H9 (cell line): ENCODE data around the gene STK31. TPM values are rescaled to one million over a fixed set of nuclear protein-coding genes. Genes with fewer than 3 reads are reported as not detected.

Experiments used
- DNase-seq: peaks from one replicate; pipeline ENCODE4 v3.0.0-alpha.2; 2017
- H2AFZ ChIP-seq: one replicate; pipeline ENCODE4 v1.6.1; 2013; ENCODE audit warnings: mild to moderate bottlenecking, low read length, control low read depth, moderate library complexity
- H2AK5ac ChIP-seq: 2 replicates; pipeline ENCODE4 v1.6.1; 2013; ENCODE audit warnings: low read length, control low read depth, mixed read lengths; ENCODE audit not compliant: insufficient read length
- H2BK120ac ChIP-seq: one replicate; pipeline ENCODE4 v1.6.1; 2013; ENCODE audit warnings: low read depth, mild to moderate bottlenecking, low read length, control low read depth, inconsistent platforms; ENCODE audit not compliant: poor library complexity, severe bottlenecking
- H2BK12ac ChIP-seq: 2 replicates; pipeline ENCODE4 v1.6.1; 2013; ENCODE audit warnings: low read length, control low read depth, mixed read lengths, low read depth; ENCODE audit not compliant: insufficient read length
- H2BK15ac ChIP-seq: 2 replicates; pipeline ENCODE4 v1.6.1; 2013; ENCODE audit warnings: low read depth, low read length, control low read depth
- H2BK20ac ChIP-seq: one replicate; pipeline ENCODE4 v1.6.1; 2013; ENCODE audit warnings: low read depth, mild to moderate bottlenecking, low read length, control low read depth, inconsistent platforms; ENCODE audit not compliant: poor library complexity, severe bottlenecking
- H2BK5ac ChIP-seq: 2 replicates; pipeline ENCODE4 v1.6.1; 2013; ENCODE audit warnings: low read length, control low read depth, mixed read lengths; ENCODE audit not compliant: insufficient read length
- H3K14ac ChIP-seq: 2 replicates; pipeline ENCODE4 v1.6.1; 2013; ENCODE audit warnings: low read length, control low read depth; ENCODE audit not compliant: insufficient read depth
- H3K18ac ChIP-seq: 2 replicates; pipeline ENCODE4 v1.6.1; 2013; ENCODE audit warnings: low read depth, mild to moderate bottlenecking, mixed read lengths, low read length, control low read depth; ENCODE audit not compliant: insufficient read length
- H3K23ac ChIP-seq: 2 replicates; pipeline ENCODE4 v1.6.1; 2013; ENCODE audit warnings: low read length, control low read depth, mixed read lengths, low read depth; ENCODE audit not compliant: insufficient read length
- H3K23me2 ChIP-seq: 2 replicates; pipeline ENCODE4 v1.6.1; 2013; ENCODE audit warnings: low read depth, mild to moderate bottlenecking, mixed read lengths, low read length, control low read depth; ENCODE audit not compliant: insufficient read length, poor library complexity, severe bottlenecking
- H3K27ac ChIP-seq: 2 replicates; pipeline ENCODE4 v1.5.1; 2013; ENCODE audit warnings: low read length, control low read depth, mixed read lengths, low read depth; ENCODE audit not compliant: insufficient read length
- H3K27me3 ChIP-seq: 2 replicates; pipeline ENCODE4 v1.6.1; 2013; ENCODE audit warnings: low read length, control low read depth, inconsistent platforms; ENCODE audit not compliant: insufficient read depth
- H3K4ac ChIP-seq: 2 replicates; pipeline ENCODE4 v1.6.1; 2013; ENCODE audit warnings: low read depth, mild to moderate bottlenecking, control low read depth, inconsistent platforms, low read length, moderate library complexity
- H3K4me1 ChIP-seq: 2 replicates; pipeline ENCODE4 v1.6.1; 2013; ENCODE audit warnings: low read length, control low read depth, inconsistent platforms; ENCODE audit not compliant: insufficient read depth
- H3K4me2 ChIP-seq: 2 replicates; pipeline ENCODE4 v1.6.1; 2013; ENCODE audit warnings: low read length, control low read depth, mixed read lengths; ENCODE audit not compliant: insufficient read length, insufficient read depth
- H3K56ac ChIP-seq: 2 replicates; pipeline ENCODE4 v1.6.1; 2013; ENCODE audit warnings: low read depth, mild to moderate bottlenecking, mixed read lengths, low read length, control low read depth; ENCODE audit not compliant: insufficient read length
- H3K79me1 ChIP-seq: 2 replicates; pipeline ENCODE4 v1.6.1; 2013; ENCODE audit warnings: low read depth, mild to moderate bottlenecking, moderate library complexity, low read length, control low read depth, inconsistent platforms; ENCODE audit not compliant: insufficient read depth, poor library complexity, severe bottlenecking
- H3K79me2 ChIP-seq: 2 replicates; pipeline ENCODE4 v1.6.1; 2013; ENCODE audit warnings: low read length, control low read depth, inconsistent platforms; ENCODE audit not compliant: insufficient read depth
- H3K9ac ChIP-seq: 2 replicates; pipeline ENCODE4 v1.6.1; 2013; ENCODE audit warnings: low read length, control low read depth, mixed read lengths; ENCODE audit not compliant: insufficient read length; ENCODE audit errors: extremely low read depth
- H3K9me3 ChIP-seq: one replicate; pipeline ENCODE4 v1.6.1; 2013; ENCODE audit warnings: low read depth, low read length, inconsistent platforms; ENCODE audit not compliant: control insufficient read depth
- H3T11ph ChIP-seq: one replicate; pipeline ENCODE4 v1.6.1; 2013; ENCODE audit warnings: mild to moderate bottlenecking, low read length, control low read depth, inconsistent platforms
- H4K20me1 ChIP-seq: one replicate; pipeline ENCODE4 v1.6.1; 2013; ENCODE audit not compliant: control insufficient read depth, insufficient read length, insufficient read depth
- H4K5ac ChIP-seq: 2 replicates; pipeline ENCODE4 v1.6.1; 2013; ENCODE audit warnings: low read depth, mild to moderate bottlenecking, mixed read lengths, low read length, control low read depth; ENCODE audit not compliant: insufficient read length
- H4K8ac ChIP-seq: replicated peaks from 2 replicates; pipeline ENCODE4 v1.6.1; 2013; ENCODE audit warnings: low read length, control low read depth, mixed read lengths, low read depth; ENCODE audit not compliant: insufficient read length
- H4K91ac ChIP-seq: 2 replicates; pipeline ENCODE4 v1.6.1; 2013; ENCODE audit warnings: low read depth, mild to moderate bottlenecking, moderate library complexity, mixed read lengths, low read length, control low read depth; ENCODE audit not compliant: insufficient read length
- H3K27ac Mint-ChIP-seq, 3 experiments: 2 replicates in 2 of 3; 3 replicates in 1 of 3; pipeline ENCODE4 v1.8.0; 2020 to 2021; ENCODE audit warnings: mixed read lengths in 3 of 3, mild to moderate bottlenecking in 1 of 3, moderate library complexity in 1 of 3
- H3K27me3 Mint-ChIP-seq: 2 replicates; pipeline ENCODE4 v1.8.0; 2021; ENCODE audit warnings: low read depth, mild to moderate bottlenecking, moderate library complexity, mixed read lengths
- H3K36me3 Mint-ChIP-seq, 3 experiments: 2 replicates in 2 of 3; 3 replicates in 1 of 3; pipeline ENCODE4 v1.8.0; 2020 to 2021; ENCODE audit warnings: low read depth in 3 of 3, mixed read lengths in 3 of 3; ENCODE audit not compliant: insufficient read depth in 1 of 3
- H3K4me1 Mint-ChIP-seq, 2 experiments: 2 replicates each; pipeline ENCODE4 v1.8.0; 2020; ENCODE audit warnings: mixed read lengths in 2 of 2
- H3K4me3 Mint-ChIP-seq, 2 experiments: 2 replicates in 1 of 2; 3 replicates in 1 of 2; pipeline ENCODE4 v1.8.0; 2020 to 2021; ENCODE audit warnings: mild to moderate bottlenecking in 2 of 2, mixed read lengths in 2 of 2, moderate library complexity in 1 of 2
- H3K9me3 Mint-ChIP-seq, 2 experiments: 2 replicates in 1 of 2; 3 replicates in 1 of 2; pipeline ENCODE4 v1.8.0; 2020; ENCODE audit warnings: mild to moderate bottlenecking in 2 of 2, mixed read lengths in 2 of 2, moderate library complexity in 1 of 2
- WGBS: extraction: QIAGEN DNeasy Blood & Tissue Kit; methylation state at CpG from one replicate; pipeline ENCODE4 v1.1.7; 2013; ENCODE audit warnings: missing lambda C conversion rate, low lambda C conversion rate, mixed read lengths; ENCODE audit not compliant: insufficient read length; ENCODE audit errors: extremely low coverage; 5-methylcytosine and 5-hydroxymethylcytosine counted together
- total RNA-seq: library from RNA; stranded (reverse); gene quantifications from 2 replicates; pipeline ENCODE4 v1.2.1, GENCODE V29; 2021
- TF ChIP-seq, protein P1 (sequence below): fragments of 200-600 bp; sonication (generic); conservative IDR thresholded peaks from 3 replicates; pipeline ENCODE4 v1.8.0; 2021; ENCODE audit warnings: antibody characterized with exemption, mild to moderate bottlenecking

The STK31 gene
- total RNA-seq, 1 experiment from 2014 or later = 0.24 TPM

DNA sequence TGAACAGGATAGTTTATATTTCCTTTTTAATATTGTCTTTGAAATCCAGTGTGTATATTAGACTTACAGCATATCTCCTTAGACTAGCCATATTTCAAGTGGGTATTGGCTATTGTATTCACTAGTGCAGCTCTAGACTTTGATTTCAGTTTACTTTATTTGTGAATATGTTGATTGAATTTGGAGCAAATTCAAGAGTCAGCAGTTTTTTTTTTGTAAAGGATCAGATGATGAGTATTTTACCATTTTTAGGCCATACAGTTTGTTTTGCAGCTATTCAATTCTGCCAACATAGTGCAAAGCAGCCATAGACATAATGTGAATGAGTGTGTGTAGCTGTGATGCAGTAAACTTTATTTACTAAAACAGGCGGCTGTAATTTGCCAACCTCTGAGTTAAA, 4.6 kb downstream of the STK31 start:
- Mint-ChIP-seq H3K9me3 (no peaks in the 10 kb centered on the region), H3K27me3 (peaks cover 15% of the 10 kb centered on the region), H3K4me3 (no peak overlapping the region), H3K36me3 (no peaks in the 10 kb centered on the region), H3K27ac (no peak overlapping the region), H3K4me1 (no peaks in the 10 kb centered on the region)
- Histone ChIP-seq H3K4ac (no peak overlapping the region), H4K20me1 (no peaks in the 10 kb centered on the region), H3K79me1 (no peaks in the 10 kb centered on the region), H2AK5ac (no peak overlapping the region), H3K18ac (no peak overlapping the region), H3K14ac (no peak overlapping the region), H2BK15ac (no peak overlapping the region), H4K91ac (no peak overlapping the region), H2BK12ac (no peak overlapping the region), H3K27ac (no peak overlapping the region), H3K4me2 (no peak overlapping the region), H3T11ph (no peak overlapping the region), H3K27me3 (no peaks in the 10 kb centered on the region), H3K9me3 (no peaks in the 10 kb centered on the region), H4K8ac (no peak overlapping the region), H4K5ac (no peak overlapping the region), H2AFZ (no peak overlapping the region), H2BK120ac (no peak overlapping the region), H2BK5ac (no peak overlapping the region), H3K9ac (no peak overlapping the region), H2BK20ac (no peak overlapping the region), H3K79me2 (no peaks in the 10 kb centered on the region), H3K23me2 (no peaks in the 10 kb centered on the region), H3K23ac (no peak overlapping the region), H3K4me1 (no peaks in the 10 kb centered on the region), H3K56ac (no peak overlapping the region)
- DNase-seq = no peak
- WGBS = no CpG with 5 or more reads among the region's 1 CpG
- TF ChIP-seq, protein P1, sequence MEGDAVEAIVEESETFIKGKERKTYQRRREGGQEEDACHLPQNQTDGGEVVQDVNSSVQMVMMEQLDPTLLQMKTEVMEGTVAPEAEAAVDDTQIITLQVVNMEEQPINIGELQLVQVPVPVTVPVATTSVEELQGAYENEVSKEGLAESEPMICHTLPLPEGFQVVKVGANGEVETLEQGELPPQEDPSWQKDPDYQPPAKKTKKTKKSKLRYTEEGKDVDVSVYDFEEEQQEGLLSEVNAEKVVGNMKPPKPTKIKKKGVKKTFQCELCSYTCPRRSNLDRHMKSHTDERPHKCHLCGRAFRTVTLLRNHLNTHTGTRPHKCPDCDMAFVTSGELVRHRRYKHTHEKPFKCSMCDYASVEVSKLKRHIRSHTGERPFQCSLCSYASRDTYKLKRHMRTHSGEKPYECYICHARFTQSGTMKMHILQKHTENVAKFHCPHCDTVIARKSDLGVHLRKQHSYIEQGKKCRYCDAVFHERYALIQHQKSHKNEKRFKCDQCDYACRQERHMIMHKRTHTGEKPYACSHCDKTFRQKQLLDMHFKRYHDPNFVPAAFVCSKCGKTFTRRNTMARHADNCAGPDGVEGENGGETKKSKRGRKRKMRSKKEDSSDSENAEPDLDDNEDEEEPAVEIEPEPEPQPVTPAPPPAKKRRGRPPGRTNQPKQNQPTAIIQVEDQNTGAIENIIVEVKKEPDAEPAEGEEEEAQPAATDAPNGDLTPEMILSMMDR = no peak
